KOPT-K1 (cell line): ENCODE data around the gene ADRB2.
"Not testable (repeated sequence)": the region's sequence is repeated elsewhere in the genome, so short reads cannot be mapped to it uniquely, and the experiment has no call there.

ENCODE experiments used
- H3K27ac ChIP-seq: fragments of 200-600 bp; sonication (generic); 2 replicates; pipeline ENCODE4 v1.5.1; 2016; ENCODE audit warnings: antibody characterized with exemption, mild to moderate bottlenecking, low read depth, low read length; ENCODE audit not compliant: poor library complexity, severe bottlenecking
- H3K36me3 ChIP-seq: fragments of 200-600 bp; sonication (generic); 2 replicates; pipeline ENCODE4 v1.5.1; 2017; ENCODE audit warnings: antibody characterized with exemption, mild to moderate bottlenecking, low read length, moderate library complexity; ENCODE audit not compliant: insufficient read depth
- H3K9me3 ChIP-seq: fragments of 200-600 bp; sonication (generic); 2 replicates; pipeline ENCODE4 v1.5.1; 2017; ENCODE audit warnings: antibody characterized with exemption, low read length, mild to moderate bottlenecking; ENCODE audit not compliant: insufficient read depth, poor library complexity, severe bottlenecking

The ADRB2 gene

DNA sequence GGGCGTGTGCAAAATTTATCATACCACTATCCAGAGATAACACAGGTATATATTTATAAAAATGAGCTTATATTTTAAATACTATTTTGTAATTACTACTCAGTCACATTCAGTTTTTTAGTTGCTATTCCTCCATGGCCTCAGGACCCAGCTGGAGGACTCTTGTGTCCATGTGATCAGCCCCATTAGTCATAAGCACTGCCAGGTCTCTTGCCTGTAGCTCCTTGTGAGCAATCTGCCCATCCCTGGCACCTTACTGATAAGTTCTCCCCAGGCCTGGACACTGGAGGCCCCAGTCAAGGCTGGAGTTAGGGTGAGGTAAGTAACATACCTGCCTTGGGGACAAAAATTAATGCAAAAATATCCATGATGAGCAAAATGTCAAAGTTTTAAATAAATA is 29.5 kb upstream of the ADRB2 start:
- no peaks in the 10 kb centered on the region for H3K36me3 ChIP-seq
- H3K9me3 ChIP-seq, result no peaks in the 10 kb centered on the region
- no peak overlapping the region for H3K27ac ChIP-seq

DNA sequence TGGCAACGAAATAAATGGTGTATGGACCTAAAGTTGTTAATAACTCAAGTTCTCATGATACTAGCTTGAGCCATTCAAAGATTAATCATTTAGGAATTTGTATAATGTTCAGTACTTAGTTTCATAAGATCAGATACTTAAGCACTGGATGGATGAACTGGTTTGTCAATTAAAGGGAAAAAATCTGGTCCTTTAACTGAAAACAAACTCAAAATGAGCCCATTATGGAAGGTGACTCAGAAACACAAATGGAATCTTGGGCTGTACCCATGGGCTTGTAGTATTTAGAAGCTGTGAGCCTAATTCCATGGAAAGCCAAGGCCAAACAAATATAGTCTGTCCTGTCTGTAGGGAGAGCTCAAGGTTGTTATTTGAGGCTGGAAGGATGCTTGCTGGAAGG is 27.6 kb upstream of the ADRB2 start:
- no peaks in the 10 kb centered on the region for H3K9me3 ChIP-seq
- no peaks in the 10 kb centered on the region for H3K36me3 ChIP-seq
- no peak overlapping the region for H3K27ac ChIP-seq

DNA sequence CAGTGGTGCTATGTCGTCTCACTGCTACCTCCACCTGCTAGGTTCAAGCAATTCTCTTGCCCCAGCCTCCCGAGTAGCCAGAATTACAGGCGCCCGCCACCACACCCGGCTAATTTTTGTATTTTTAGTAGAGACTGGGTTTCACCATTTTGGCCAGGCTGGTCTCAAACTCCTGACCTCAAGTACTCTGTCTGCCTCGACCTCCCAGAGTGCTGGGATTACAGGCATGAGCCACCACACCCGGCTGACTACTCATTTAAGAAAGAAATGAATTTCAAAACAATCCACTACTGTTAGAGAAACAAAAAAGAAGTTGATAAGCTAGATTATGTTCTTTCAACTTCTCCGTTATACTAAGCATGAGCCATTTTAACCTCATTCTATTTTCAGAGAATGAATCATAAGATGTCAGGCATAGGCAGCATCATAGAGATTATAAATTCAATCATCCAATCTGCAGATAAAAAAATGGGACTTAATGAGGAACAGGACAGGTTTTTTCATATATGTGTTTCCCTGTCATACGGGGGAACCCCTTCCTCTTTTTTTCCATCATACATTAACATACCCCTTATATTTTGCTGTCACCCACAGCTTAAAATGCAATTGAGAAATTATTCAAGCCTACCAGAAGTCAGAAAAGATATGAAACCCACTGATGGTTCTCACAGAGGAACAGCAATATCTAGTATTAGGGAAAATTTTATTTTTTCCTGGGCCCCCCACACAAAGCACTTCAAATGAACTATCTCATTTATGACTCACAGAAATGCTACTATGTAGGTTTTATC is 26.5 kb upstream of the ADRB2 start:
- Histone ChIP-seq H3K9me3 (no peaks in the 10 kb centered on the region), H3K27ac (no peak overlapping the region), H3K36me3 (no peaks in the 10 kb centered on the region)

DNA sequence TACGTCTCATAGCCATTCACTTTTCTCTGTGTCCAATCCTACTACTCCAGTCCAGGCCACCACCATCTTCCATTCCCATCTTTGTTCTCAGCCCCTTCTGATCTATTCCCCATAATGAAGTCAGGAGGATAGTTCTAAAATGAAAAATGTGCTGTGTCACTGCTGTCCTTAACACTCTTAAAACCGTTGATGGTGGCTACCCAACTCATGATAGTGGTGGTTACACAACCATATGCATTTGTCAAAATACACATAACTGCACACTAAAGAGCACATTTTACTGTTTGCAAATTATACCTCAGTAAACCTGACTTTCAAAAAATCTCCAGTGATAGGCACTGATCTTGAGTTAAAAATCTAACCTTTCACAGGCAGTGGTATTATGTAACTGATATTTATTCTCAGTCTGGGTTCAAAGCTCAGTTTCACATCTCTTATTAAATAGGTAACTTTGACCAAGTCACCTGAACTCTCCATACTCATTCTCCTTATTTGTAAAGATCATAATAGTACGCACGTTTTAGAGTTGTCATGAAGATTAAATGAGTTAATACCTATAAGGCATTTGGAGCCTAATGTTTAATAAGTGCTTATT is 24.6 kb upstream of the ADRB2 start:
- Histone ChIP-seq H3K9me3 (no peaks in the 10 kb centered on the region), H3K27ac (no peak overlapping the region), H3K36me3 (no peaks in the 10 kb centered on the region)

DNA sequence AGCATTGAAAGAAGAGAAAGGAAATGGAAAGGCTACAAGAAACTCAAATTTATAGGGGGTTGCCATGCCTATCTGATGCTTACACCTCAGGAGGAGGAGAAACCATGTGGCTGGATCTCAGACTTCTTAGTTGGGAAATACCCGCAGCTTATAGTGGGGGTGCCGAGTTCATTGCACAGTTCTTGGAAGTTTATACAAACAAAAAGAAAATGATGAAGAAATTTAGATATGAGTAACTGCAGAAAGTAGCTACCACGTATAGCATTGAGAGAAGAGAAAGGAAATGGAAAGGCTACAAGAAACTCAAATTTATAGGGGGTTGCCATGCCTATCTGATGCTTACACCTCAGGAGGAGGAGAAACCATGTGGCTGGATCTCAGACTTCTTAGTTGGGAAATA is 23.0 kb upstream of the ADRB2 start:
- H3K27ac ChIP-seq, H3K36me3 ChIP-seq, H3K9me3 ChIP-seq: not testable (repeated sequence)

DNA sequence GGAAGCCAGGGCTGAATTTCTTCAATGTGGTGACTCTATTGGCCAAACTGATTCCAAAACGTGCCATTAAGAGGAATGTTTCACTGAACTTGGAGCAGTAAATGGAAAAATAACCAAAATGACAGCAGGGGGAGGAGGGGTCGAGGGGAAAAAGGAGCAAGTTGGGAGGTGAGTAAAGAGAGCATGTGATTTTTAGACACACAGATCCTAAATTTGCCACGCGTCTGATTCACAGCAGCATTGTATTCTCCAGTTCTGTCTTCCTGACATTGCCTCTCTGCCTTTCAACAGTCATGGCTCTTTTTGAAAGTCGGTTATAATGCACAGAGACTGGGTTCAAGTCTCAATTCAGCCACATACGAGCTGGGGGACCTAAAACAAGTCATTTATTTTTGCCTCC is 22.0 kb upstream of the ADRB2 start:
- Histone ChIP-seq H3K9me3 (no peaks in the 10 kb centered on the region), H3K36me3 (no peaks in the 10 kb centered on the region), H3K27ac (no peak overlapping the region)

DNA sequence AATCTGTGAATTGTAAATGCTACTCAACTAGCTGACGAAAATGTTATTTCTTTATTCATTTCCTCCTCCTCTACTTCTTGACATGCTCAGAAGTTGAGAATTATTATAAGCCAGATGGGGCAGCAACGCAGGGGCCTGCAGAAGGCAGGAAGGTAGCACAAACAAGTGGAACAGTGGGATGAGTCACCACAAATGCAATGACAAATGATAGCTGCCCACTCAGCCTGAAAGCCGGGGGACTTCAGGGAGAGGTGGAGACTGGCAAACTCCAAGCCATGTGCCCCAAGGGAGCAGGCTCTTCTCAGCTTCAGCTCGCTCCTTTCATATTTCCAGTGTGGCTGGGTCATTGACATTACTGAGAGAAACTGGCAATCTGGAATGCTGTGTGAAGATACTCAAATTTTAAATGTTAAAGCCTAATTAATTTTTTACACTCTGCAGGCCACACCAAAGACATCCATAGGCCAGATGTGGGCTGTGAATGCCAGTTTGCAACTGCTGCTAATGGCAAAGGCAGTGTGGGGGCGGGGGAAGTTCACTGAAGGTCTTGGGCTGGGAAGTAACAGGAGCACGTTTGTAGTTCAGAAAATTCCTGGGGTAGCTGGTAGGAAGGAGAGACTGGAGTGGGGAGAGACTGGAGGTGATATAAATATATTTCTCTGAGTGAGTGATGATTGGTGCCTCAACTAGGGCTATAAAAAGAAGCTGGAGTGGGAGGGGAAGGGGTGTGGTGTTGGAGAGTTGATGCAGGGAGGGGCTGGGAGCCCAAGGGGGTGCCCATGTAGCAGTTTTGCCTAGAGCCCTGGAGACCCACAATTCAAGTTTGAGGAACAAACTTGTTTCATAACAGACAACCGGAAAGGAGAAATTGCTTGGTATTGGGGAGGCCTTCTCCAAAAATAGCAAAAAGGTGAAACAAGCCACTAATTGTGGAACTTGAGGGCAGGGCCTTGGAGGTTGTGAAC is 20.8 kb upstream of the ADRB2 start:
- Histone ChIP-seq H3K36me3 (no peaks in the 10 kb centered on the region), H3K27ac (no peak overlapping the region), H3K9me3 (no peaks in the 10 kb centered on the region)

DNA sequence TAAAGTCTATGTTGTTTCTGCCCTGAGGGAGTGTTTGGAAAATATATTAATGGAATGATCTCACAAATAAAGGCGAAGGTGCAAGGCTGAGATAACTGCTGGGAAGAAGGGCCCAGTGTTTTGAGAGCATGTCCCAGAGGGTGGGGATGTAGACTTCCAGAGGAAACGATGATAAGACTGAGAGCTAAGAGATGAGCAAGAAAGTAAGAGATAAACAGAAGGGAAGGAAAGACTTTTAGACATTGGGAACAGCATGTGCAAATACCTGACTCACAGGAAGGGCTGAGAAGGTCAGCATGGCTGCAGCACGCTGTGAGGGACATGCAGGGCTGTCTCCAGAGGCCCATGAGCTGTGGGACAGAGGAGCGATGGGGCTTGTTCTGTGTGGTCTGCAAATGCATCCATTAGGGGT is 19.9 kb upstream of the ADRB2 start:
- no peak overlapping the region for H3K27ac ChIP-seq

DNA sequence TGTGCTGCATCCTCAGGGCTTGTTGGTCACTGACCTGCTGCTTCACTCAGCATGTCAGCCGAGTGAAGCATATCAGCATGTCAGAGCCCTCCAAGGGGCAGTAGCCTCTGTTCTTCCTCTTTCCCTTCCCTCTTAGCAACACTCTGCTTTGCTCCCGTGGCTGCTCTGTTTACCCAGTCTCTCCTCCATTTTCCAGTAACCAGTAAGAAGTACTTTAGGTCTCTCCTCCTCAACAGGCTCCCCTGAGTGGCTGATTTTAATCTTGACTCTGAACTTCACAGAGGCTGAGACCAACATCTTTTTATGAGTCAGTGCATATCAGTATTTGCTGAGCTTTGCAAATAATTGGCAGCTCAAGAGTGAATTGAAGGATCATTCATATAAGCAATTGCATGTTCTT is 18.6 kb upstream of the ADRB2 start:
- H3K9me3 ChIP-seq, result no peaks in the 10 kb centered on the region
- H3K27ac ChIP-seq, result no peak overlapping the region
- H3K36me3 ChIP-seq, result no peaks in the 10 kb centered on the region

More for the DNA sequence above, 19.9 kb upstream of the ADRB2 start:
- Histone ChIP-seq H3K9me3 (no peaks in the 10 kb centered on the region), H3K36me3 (no peaks in the 10 kb centered on the region)

DNA sequence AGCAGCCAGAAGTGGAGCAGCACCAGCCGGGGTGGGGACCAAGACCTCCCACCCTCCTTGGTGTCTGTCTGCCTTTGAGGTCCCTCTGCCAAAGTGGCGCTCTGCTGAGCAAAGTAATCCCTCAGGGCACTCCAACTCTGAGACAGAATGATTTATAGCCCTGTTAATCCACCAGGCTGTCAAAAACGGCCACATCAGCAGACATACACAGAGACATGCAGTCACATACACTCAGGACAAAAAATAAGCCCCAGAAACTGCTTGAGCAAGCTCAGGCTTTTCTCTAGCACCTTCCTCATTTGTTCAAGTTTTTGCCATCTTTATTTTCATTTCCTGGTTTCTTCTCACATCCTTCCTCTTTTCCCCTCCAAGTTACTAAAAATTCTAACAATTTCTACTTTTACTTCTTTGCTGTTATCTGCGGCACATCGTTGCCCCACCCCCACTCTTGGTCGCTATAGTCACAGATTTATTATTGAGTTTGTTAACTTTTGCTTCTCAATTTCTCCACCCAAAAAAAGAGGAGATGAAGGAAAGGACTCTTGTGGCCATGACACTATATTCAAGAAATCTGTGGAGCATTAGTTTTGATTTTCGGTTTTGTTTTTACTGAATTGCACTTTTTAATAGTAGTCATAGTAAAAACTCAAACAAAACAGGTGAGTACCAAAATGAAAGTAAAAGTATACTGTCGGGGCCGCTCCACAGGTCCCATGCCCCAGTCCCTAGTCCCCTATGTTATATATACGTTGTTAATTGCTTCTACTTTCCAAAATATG is 17.4 kb upstream of the ADRB2 start:
- H3K9me3 ChIP-seq, result no peaks in the 10 kb centered on the region
- H3K27ac ChIP-seq, result no peak overlapping the region
- no peaks in the 10 kb centered on the region for H3K36me3 ChIP-seq

DNA sequence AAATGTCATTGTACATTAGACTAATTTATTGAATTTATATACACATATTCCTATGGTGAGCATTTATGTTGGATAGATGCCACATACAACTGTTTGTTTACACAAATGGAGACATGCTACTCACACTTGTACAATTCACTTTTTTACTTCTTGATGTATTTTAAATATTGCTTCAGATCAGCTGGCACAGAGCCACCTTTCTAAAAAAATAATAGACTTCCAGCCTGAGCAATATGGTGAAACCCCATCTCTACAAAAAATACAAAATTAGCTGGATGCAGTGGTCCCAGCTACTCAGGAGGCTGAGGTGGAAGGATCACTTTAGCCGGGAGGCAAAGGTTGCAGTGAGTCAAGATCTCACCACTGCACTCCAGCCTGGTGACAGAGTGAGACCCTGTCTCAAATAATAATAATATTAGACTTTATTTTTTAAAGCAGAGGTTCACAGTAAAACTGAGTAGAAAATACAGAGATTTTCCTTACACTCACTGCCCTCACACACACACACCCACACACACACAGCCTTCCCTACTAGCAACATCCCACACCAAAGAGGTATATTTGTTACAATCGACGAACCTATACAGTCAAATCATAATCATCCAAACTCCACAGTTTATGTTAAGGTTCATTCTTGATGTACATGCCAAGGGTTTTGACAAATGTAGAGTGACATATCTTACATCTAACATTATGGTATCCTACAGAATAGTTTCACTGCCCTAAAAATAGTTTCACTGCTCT is 16.5 kb upstream of the ADRB2 start:
- Histone ChIP-seq H3K36me3 (no peaks in the 10 kb centered on the region), H3K27ac (no peak overlapping the region), H3K9me3 (no peaks in the 10 kb centered on the region)

DNA sequence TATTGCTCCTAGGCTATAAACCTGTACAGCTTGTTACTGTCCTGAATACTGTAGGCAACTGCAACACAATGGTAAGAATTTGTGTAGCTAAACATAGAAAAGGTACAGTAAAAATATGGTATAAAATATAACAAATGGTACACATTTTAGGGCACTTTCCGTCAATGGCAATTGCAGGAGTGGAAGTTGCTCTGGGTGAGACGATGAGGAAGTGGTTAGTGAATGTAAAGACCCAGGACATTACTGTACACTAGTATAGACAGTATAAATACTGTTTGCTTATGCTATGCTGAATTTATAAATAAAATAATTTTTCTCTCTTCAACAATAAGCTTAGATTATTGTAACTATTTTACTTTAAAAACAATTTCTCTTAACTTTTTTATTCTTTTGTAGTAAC is 15.6 kb upstream of the ADRB2 start:
- no peak overlapping the region for H3K27ac ChIP-seq
- H3K36me3 ChIP-seq, result no peaks in the 10 kb centered on the region
- no peaks in the 10 kb centered on the region for H3K9me3 ChIP-seq

DNA sequence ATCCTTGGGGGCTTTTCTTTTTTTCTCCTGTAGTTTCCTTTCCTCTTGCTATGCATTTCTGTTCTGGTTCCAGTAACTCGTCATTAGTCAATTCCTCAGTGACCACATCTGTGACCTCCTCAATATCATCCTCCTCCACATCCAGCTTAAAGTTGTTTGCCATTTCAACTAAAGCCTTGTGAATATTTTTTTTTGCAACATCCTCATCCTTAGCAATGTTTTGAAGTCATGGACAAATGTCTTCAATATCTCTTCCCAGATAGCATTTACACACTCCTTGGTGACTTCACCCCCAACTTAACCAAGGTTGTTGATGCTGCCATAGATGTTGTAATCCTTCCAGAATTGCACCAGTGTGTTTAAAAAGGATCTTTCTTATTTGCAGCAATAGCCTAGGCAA is 14.7 kb upstream of the ADRB2 start:
- H3K9me3 ChIP-seq, result no peaks in the 10 kb centered on the region
- no peaks in the 10 kb centered on the region for H3K36me3 ChIP-seq
- no peak overlapping the region for H3K27ac ChIP-seq

DNA sequence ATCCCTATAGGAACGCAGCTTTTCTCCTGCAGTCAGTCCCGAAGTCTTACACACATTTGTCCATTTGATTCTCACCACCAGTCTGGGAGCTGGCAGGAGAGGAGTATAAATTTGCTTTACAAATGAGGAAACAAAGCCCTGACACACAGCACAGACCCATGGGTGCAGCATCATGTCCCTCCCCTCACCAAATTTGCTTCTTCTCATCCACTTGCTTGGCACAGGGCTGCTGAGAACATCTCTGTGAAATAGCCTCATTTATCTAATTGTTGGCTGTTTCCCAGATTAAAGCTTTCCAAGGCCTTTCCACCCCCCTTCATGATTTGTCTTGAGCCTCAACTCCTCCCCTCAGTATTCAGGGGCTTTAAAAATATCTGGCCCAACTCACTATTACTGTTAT is 11.3 kb upstream of the ADRB2 start:
- Histone ChIP-seq H3K27ac (no peak overlapping the region), H3K9me3 (no peaks in the 10 kb centered on the region), H3K36me3 (no peaks in the 10 kb centered on the region)
